ENCODE data around the gene CAPN10.

The CAPN10 gene

DNA sequence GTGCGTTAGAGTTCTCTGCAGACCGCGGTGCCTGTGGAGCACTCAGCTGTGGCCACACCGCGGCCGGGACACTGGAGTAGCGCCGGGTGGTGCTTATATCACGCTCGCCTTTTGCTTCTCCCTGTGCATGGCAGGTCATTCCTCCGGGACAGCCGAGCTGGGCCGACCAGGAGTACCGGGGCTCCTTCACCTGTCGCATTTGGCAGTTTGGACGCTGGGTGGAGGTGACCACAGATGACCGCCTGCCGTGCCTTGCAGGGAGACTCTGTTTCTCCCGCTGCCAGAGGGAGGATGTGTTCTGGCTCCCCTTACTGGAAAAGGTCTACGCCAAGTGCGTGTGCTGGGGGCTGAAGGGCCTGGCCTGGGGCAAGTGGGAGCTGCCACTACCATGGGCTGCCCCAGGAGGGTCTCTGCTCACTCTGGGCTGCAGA is 4.2 kb downstream of the CAPN10 start:
- no peak overlapping the region for H3K4me3 ChIP-seq (ENCODE audit: insufficient read depth, low read depth, low read length, poor library complexity, severe bottlenecking)
- H3K27me3 ChIP-seq (replicated peaks; ENCODE audit: control insufficient read depth, insufficient read depth, low read length, poor library complexity, severe bottlenecking): no peaks in the 10 kb centered on the region
- peaks cover 12% of the 10 kb centered on the region for H3K4me1 ChIP-seq (ENCODE audit: control insufficient read depth, insufficient read depth, low read length, poor library complexity, severe bottlenecking)
- no peak overlapping the region for H3K27ac ChIP-seq (ENCODE audit: insufficient read depth, low read length, poor library complexity, severe bottlenecking)
- H3K9me3 ChIP-seq (ENCODE audit: control insufficient read depth, low read length): no peaks in the 10 kb centered on the region
- H3K36me3 ChIP-seq (ENCODE audit: control insufficient read depth, insufficient read depth, low read length): peaks cover 45% of the 10 kb centered on the region
- no peak for DNase-seq

DNA sequence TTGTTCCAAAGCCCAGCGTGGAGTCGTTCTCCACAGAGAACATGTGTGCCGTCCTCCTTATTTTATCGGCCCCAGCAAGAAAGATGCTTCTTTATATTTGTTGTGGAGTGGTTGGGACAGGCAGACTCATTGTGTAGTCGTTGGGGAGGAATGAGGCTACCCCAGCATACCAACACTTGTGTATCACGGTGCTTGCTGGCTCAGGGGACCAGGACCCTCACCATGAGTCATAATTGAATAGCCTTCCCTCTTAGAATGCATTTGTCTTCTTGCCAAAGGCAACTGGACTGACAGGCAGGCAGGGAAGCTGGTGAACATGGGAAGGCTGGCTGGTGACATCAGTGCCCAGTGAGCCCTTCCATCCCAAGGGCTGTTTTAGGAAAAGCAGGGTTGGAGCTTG is 4.7 kb downstream of the CAPN10 start:
- peaks cover 12% of the 10 kb centered on the region for H3K4me1 ChIP-seq (ENCODE audit: control insufficient read depth, insufficient read depth, low read length, poor library complexity, severe bottlenecking)
- DNase-seq: no peak
- H3K27me3 ChIP-seq (replicated peaks; ENCODE audit: control insufficient read depth, insufficient read depth, low read length, poor library complexity, severe bottlenecking): no peaks in the 10 kb centered on the region
- H3K27ac ChIP-seq (ENCODE audit: insufficient read depth, low read length, poor library complexity, severe bottlenecking): no peak overlapping the region
- no peak overlapping the region for H3K4me3 ChIP-seq (ENCODE audit: insufficient read depth, low read depth, low read length, poor library complexity, severe bottlenecking)
- peaks cover 50% of the 10 kb centered on the region for H3K36me3 ChIP-seq (ENCODE audit: control insufficient read depth, insufficient read depth, low read length)
- no peaks in the 10 kb centered on the region for H3K9me3 ChIP-seq (ENCODE audit: control insufficient read depth, low read length)

DNA sequence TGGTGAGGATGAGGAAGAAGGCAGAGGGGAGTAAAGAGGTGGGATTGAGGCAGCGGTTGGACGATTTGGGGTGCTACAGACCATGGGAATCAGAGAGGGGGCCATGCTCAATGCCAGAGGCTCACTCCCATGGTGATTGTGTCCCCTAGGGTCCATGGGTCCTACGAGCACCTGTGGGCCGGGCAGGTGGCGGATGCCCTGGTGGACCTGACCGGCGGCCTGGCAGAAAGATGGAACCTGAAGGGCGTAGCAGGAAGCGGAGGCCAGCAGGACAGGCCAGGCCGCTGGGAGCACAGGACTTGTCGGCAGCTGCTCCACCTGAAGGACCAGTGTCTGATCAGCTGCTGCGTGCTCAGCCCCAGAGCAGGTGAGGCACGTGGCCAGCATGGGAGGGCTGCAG is 5.2 kb downstream of the CAPN10 start:
- Histone ChIP-seq H3K36me3 (ENCODE audit: control insufficient read depth, insufficient read depth, low read length) (peaks cover 55% of the 10 kb centered on the region), H3K27ac (ENCODE audit: insufficient read depth, low read length, poor library complexity, severe bottlenecking) (no peak overlapping the region), H3K27me3 (replicated peaks; ENCODE audit: control insufficient read depth, insufficient read depth, low read length, poor library complexity, severe bottlenecking) (no peaks in the 10 kb centered on the region), H3K4me3 (ENCODE audit: insufficient read depth, low read depth, low read length, poor library complexity, severe bottlenecking) (no peak overlapping the region), H3K9me3 (ENCODE audit: control insufficient read depth, low read length) (no peaks in the 10 kb centered on the region), H3K4me1 (ENCODE audit: control insufficient read depth, insufficient read depth, low read length, poor library complexity, severe bottlenecking) (peaks cover 12% of the 10 kb centered on the region)
- DNase-seq: no peak

DNA sequence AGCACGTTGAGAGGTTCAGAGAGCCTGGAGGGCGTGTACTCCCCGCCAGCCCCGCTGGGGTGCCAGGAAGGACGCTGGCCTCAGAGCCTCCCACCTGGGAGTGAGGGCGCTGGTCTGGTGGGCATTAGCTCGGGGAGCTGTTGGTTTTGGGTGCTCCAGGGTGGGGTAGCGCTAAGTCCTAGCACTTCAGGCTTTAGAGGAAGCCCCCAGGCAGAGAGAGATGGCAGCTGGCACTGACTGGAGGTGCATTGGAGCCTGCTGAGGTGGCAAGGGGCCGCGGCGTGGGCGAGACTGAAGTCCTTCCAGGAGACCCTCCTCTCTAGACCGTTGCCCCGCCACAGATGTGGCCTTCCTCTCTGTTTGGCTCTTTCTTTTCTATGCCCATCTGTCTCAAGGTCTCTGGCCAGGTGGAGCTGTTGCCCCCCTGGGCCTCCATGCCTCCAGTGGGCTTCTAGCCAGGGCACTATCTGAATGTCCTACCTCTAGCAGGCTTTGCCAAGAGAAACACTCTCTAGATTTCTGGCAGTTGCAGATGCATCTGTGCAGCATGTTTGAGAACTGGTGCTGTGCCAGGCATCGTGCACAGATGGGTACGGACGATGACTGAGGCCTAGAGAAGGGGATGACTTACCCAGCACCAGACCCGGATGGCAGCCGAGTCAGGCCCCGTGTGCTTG is 6.6 kb downstream of the CAPN10 start:
- DNase-seq: no peak
- peaks cover 2% of the 10 kb centered on the region for H3K4me1 ChIP-seq (ENCODE audit: control insufficient read depth, insufficient read depth, low read length, poor library complexity, severe bottlenecking)
- no peak overlapping the region for H3K27ac ChIP-seq (ENCODE audit: insufficient read depth, low read length, poor library complexity, severe bottlenecking)
- peaks cover 69% of the 10 kb centered on the region for H3K36me3 ChIP-seq (ENCODE audit: control insufficient read depth, insufficient read depth, low read length)
- H3K9me3 ChIP-seq (ENCODE audit: control insufficient read depth, low read length): no peaks in the 10 kb centered on the region
- H3K27me3 ChIP-seq (replicated peaks; ENCODE audit: control insufficient read depth, insufficient read depth, low read length, poor library complexity, severe bottlenecking): no peaks in the 10 kb centered on the region
- no peak overlapping the region for H3K4me3 ChIP-seq (ENCODE audit: insufficient read depth, low read depth, low read length, poor library complexity, severe bottlenecking)

DNA sequence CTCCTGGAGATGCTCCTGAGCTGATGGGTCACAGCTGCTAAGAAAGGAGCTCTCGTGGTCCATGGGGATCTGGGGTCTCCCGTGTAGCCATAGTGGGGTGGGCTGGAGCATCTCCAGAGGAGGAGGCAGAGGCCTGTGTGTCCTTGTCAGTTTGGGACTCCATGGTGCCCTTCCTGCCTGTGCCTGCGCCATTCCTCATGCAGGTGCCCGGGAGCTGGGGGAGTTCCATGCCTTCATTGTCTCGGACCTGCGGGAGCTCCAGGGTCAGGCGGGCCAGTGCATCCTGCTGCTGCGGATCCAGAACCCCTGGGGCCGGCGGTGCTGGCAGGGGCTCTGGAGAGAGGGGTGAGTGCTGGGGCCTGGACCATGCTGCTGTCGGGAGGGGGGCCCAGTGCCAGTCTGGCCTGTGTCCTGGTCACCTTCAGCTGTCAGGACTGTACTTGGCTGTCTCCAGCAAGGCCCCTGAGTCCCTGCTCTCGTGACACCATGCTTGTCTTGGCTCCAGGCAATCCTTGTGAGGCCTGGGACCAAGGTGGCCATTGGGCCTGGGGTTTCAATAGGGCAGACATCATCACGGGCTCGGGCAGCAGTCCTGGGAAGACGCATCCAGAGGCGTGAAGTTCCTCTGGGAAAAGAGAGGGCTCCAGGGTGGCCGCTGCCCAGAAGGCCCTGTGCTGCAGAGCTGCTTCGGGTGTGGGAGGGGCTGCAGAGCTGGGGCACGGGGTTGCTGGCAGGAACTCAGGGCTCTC is 7.3 kb downstream of the CAPN10 start:
- H3K9me3 ChIP-seq (ENCODE audit: control insufficient read depth, low read length): no peaks in the 10 kb centered on the region
- H3K27me3 ChIP-seq (replicated peaks; ENCODE audit: control insufficient read depth, insufficient read depth, low read length, poor library complexity, severe bottlenecking): no peaks in the 10 kb centered on the region
- no peak for DNase-seq
- H3K4me3 ChIP-seq (ENCODE audit: insufficient read depth, low read depth, low read length, poor library complexity, severe bottlenecking): no peak overlapping the region
- H3K27ac ChIP-seq (ENCODE audit: insufficient read depth, low read length, poor library complexity, severe bottlenecking): no peak overlapping the region
- peaks cover 76% of the 10 kb centered on the region for H3K36me3 ChIP-seq (ENCODE audit: control insufficient read depth, insufficient read depth, low read length)
- H3K4me1 ChIP-seq (ENCODE audit: control insufficient read depth, insufficient read depth, low read length, poor library complexity, severe bottlenecking): no peaks in the 10 kb centered on the region

DNA sequence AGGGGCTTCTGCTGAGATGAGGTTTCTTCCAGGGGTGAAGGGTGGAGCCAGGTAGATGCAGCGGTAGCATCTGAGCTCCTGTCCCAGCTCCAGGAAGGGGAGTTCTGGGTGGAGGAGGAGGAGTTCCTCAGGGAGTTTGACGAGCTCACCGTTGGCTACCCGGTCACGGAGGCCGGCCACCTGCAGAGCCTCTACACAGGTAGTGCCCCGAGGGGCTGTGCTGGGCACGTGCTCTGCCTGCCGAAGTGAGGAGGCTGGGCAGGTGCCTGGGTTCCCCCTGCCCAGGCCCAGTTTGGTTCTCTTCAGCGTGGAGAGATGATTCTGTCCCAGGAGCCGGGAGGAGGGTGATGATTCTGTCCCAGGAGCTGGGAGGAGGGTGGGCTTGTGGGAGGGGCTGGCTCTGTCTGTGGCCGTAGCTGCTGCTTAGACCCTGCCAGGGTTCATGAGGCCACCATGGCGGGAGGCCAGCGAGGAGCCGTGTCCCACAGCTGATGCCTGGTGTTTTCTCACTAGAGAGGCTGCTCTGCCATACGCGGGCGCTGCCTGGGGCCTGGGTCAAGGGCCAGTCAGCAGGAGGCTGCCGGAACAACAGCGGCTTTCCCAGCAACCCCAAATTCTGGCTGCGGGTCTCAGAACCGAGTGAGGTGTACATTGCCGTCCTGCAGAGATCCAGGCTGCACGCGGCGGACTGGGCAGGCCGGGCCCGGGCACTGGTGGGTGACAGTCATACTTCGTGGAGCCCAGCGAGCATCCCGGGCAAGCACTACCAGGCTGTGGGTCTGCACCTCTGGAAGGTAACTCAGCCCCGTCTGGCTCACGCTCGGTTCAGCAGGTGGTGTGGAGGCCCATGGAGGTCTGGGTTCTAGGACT is 8.2 kb downstream of the CAPN10 start:
- no peak for DNase-seq
- Histone ChIP-seq H3K27me3 (replicated peaks; ENCODE audit: control insufficient read depth, insufficient read depth, low read length, poor library complexity, severe bottlenecking) (no peaks in the 10 kb centered on the region), H3K4me3 (ENCODE audit: insufficient read depth, low read depth, low read length, poor library complexity, severe bottlenecking) (no peak overlapping the region), H3K36me3 (ENCODE audit: control insufficient read depth, insufficient read depth, low read length) (peaks cover 81% of the 10 kb centered on the region), H3K9me3 (ENCODE audit: control insufficient read depth, low read length) (no peaks in the 10 kb centered on the region), H3K27ac (ENCODE audit: insufficient read depth, low read length, poor library complexity, severe bottlenecking) (no peak overlapping the region), H3K4me1 (ENCODE audit: control insufficient read depth, insufficient read depth, low read length, poor library complexity, severe bottlenecking) (no peaks in the 10 kb centered on the region)

DNA sequence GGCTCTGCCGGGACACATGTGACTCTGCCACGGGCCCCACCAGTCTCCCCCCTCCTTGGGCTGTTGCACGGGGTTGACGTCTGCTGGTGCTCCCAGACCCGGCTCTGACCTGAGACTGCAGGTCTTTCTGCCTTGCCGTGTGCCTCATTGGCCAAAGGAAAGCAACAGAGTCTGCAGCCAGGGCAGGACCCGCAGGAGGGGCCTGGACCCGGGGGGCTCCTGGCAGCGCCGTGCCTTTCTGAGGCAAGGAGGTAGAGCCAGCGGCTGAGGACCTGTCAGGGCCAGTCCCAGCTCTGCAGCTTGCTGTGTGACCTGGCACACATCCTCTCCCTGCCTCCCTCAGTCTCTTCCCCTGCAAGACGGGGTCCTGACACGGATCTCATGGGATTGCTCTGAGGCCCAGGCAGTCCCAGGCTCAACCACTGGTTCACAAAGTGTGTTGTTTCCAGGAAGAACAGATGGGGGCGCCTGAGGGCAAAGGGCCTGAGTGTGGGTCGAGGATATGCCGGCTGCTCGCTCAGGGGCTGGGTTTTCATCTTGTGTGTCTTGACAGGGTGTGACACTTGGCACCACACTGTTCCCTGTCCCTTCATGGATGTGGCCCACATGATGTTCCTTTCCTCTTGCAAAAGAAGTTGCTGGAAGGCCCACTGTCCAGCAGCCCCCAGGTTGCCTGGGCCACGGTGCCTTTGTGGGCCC is 9.0 kb downstream of the CAPN10 start:
- peaks cover 79% of the 10 kb centered on the region for H3K36me3 ChIP-seq (ENCODE audit: control insufficient read depth, insufficient read depth, low read length)
- no peaks in the 10 kb centered on the region for H3K4me1 ChIP-seq (ENCODE audit: control insufficient read depth, insufficient read depth, low read length, poor library complexity, severe bottlenecking)
- no peaks in the 10 kb centered on the region for H3K27me3 ChIP-seq (replicated peaks; ENCODE audit: control insufficient read depth, insufficient read depth, low read length, poor library complexity, severe bottlenecking)
- no peak for DNase-seq
- no peak overlapping the region for H3K27ac ChIP-seq (ENCODE audit: insufficient read depth, low read length, poor library complexity, severe bottlenecking)
- H3K9me3 ChIP-seq (ENCODE audit: control insufficient read depth, low read length): no peaks in the 10 kb centered on the region
- no peak overlapping the region for H3K4me3 ChIP-seq (ENCODE audit: insufficient read depth, low read depth, low read length, poor library complexity, severe bottlenecking)

DNA sequence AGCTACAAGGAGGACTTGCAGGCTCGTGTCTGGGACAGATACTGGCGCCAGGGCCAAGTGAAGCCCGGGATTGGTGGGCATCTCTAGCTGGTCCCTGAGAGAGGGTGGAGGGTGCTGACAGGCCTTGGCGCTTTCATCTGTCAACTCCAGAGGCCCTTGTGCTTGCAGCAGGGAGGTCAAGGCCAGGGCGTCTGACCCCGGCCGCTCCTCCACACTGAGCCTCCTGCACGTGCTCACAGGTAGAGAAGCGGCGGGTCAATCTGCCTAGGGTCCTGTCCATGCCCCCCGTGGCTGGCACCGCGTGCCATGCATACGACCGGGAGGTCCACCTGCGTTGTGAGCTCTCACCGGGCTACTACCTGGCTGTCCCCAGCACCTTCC is 9.5 kb downstream of the CAPN10 start:
- H3K27me3 ChIP-seq (replicated peaks; ENCODE audit: control insufficient read depth, insufficient read depth, low read length, poor library complexity, severe bottlenecking): no peaks in the 10 kb centered on the region
- H3K27ac ChIP-seq (ENCODE audit: insufficient read depth, low read length, poor library complexity, severe bottlenecking): no peak overlapping the region
- no peak for DNase-seq
- no peaks in the 10 kb centered on the region for H3K9me3 ChIP-seq (ENCODE audit: control insufficient read depth, low read length)
- H3K36me3 ChIP-seq (ENCODE audit: control insufficient read depth, insufficient read depth, low read length): peaks cover 74% of the 10 kb centered on the region
- H3K4me1 ChIP-seq (ENCODE audit: control insufficient read depth, insufficient read depth, low read length, poor library complexity, severe bottlenecking): no peaks in the 10 kb centered on the region
- no peak overlapping the region for H3K4me3 ChIP-seq (ENCODE audit: insufficient read depth, low read depth, low read length, poor library complexity, severe bottlenecking)

DNA sequence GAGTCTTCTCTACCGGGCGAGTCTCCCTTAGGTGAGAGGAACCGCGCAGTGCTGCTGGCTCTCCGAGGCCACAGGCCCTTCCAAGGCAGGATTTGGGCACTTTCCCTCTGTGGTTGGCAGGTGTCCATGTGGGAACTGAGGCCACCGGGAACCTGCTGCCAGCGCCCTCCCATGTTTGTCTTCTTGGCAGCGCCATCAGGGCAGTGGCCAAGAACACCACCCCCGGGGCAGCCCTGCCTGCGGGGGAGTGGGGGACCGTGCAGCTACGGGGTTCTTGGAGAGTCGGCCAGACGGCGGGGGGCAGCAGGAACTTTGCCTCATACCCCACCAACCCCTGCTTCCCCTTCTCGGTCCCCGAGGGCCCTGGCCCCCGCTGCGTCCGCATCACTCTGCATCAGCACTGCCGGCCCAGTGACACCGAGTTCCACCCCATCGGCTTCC is 10.0 kb downstream of the CAPN10 start:
- Histone ChIP-seq H3K4me1 (ENCODE audit: control insufficient read depth, insufficient read depth, low read length, poor library complexity, severe bottlenecking) (no peaks in the 10 kb centered on the region), H3K4me3 (ENCODE audit: insufficient read depth, low read depth, low read length, poor library complexity, severe bottlenecking) (no peak overlapping the region), H3K36me3 (ENCODE audit: control insufficient read depth, insufficient read depth, low read length) (peaks cover 70% of the 10 kb centered on the region), H3K27me3 (replicated peaks; ENCODE audit: control insufficient read depth, insufficient read depth, low read length, poor library complexity, severe bottlenecking) (no peaks in the 10 kb centered on the region), H3K9me3 (ENCODE audit: control insufficient read depth, low read length) (no peaks in the 10 kb centered on the region), H3K27ac (ENCODE audit: insufficient read depth, low read length, poor library complexity, severe bottlenecking) (no peak overlapping the region)
- DNase-seq: no peak
